SK-N-SH treated with all-trans-retinoic acid at 6 μM for 48 hours (cell line): ENCODE measurements around the gene DARS2.

ENCODE experiments used
- CSDC2 ChIP-seq: fragments of 250-450 bp; sonication (Bioruptor Pico); IDR thresholded peaks from 2 replicates; pipeline ENCODE4 v1.5.0; 2020; ENCODE audit warnings: mild to moderate bottlenecking, moderate library complexity
- ESRRG ChIP-seq: fragments of 250-450 bp; sonication (Bioruptor Pico); IDR thresholded peaks from 2 replicates; pipeline ENCODE4 v1.6.1; 2021; ENCODE audit warnings: mild to moderate bottlenecking
- ISL1 ChIP-seq: fragments of 250-450 bp; sonication (Bioruptor Pico); IDR thresholded peaks from 2 replicates; pipeline ENCODE4 v2.1.2; 2022; ENCODE audit warnings: mild to moderate bottlenecking, moderate library complexity
- PATZ1 ChIP-seq: fragments of 250-450 bp; sonication (Bioruptor Pico); IDR thresholded peaks from 2 replicates; pipeline ENCODE4 v1.8.0; 2020; ENCODE audit warnings: mild to moderate bottlenecking, moderate library complexity, borderline replicate concordance
- POU6F1 ChIP-seq: fragments of 250-450 bp; sonication (Bioruptor Pico); IDR thresholded peaks from 2 replicates; pipeline ENCODE4 v1.8.0; 2021; ENCODE audit warnings: low read depth, mild to moderate bottlenecking, moderate library complexity, borderline replicate concordance
- TOX ChIP-seq: fragments of 250-450 bp; sonication (Bioruptor Pico); IDR thresholded peaks from 2 replicates; pipeline ENCODE4 v1.8.0; 2021; ENCODE audit warnings: mild to moderate bottlenecking, moderate library complexity, borderline replicate concordance
- ZC3H10 ChIP-seq: fragments of 250-450 bp; sonication (Bioruptor Pico); IDR thresholded peaks from 2 replicates; pipeline ENCODE4 v1.5.1; 2021; ENCODE audit warnings: mild to moderate bottlenecking, moderate library complexity
- ZFP3 ChIP-seq: fragments of 250-450 bp; sonication (Bioruptor Pico); IDR thresholded peaks from 2 replicates; pipeline ENCODE4 v1.5.0; 2020; ENCODE audit warnings: mild to moderate bottlenecking, moderate library complexity
- ZFP30 ChIP-seq: fragments of 450-650 bp; formaldehyde crosslinking; IDR thresholded peaks from 2 replicates; pipeline ENCODE4 v1.5.0; 2022; ENCODE audit warnings: mild to moderate bottlenecking, moderate library complexity
- ZNF70 ChIP-seq: fragments of 450-650 bp; formaldehyde crosslinking; IDR thresholded peaks from 2 replicates; pipeline ENCODE4 v1.5.0; 2020; ENCODE audit warnings: mild to moderate bottlenecking, moderate library complexity

- no peak for TF ChIP-seq ZFP3 (CRISPR knock-in tag)
- no peak for TF ChIP-seq TOX
- no peak for TF ChIP-seq ESRRG (CRISPR knock-in tag)
- TF ChIP-seq ZFP30 (CRISPR knock-in tag), result no peak
- TF ChIP-seq ISL1 (CRISPR knock-in tag), result no peak
- TF ChIP-seq PATZ1, result no peak
- TF ChIP-seq POU6F1, result no peak
- TF ChIP-seq ZNF70, result no peak
- TF ChIP-seq ZC3H10 (CRISPR knock-in tag), result no peak
- no peak for TF ChIP-seq CSDC2 (CRISPR knock-in tag)
These were observed 69.1 kb downstream of the DARS2 start for GRCh38 chr1:173893611-173894010.
